ENCODE data around the gene XIRP2.

- no peak for TF ChIP-seq RCOR1 (IDR thresholded peaks at IDR 0.05; ENCODE audit: insufficient replicate concordance, low read length)
- no peak for TF ChIP-seq FOS (IDR thresholded peaks at IDR 0.05; ENCODE audit: low read depth, low read length)
- TF ChIP-seq, protein P1, sequence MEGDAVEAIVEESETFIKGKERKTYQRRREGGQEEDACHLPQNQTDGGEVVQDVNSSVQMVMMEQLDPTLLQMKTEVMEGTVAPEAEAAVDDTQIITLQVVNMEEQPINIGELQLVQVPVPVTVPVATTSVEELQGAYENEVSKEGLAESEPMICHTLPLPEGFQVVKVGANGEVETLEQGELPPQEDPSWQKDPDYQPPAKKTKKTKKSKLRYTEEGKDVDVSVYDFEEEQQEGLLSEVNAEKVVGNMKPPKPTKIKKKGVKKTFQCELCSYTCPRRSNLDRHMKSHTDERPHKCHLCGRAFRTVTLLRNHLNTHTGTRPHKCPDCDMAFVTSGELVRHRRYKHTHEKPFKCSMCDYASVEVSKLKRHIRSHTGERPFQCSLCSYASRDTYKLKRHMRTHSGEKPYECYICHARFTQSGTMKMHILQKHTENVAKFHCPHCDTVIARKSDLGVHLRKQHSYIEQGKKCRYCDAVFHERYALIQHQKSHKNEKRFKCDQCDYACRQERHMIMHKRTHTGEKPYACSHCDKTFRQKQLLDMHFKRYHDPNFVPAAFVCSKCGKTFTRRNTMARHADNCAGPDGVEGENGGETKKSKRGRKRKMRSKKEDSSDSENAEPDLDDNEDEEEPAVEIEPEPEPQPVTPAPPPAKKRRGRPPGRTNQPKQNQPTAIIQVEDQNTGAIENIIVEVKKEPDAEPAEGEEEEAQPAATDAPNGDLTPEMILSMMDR (conservative IDR thresholded peaks at IDR 0.05; ENCODE audit: low read depth, low read length): no peak
- no peak for TF ChIP-seq BHLHE40 (IDR thresholded peaks at IDR 0.05; ENCODE audit: low read depth, low read length)
Observed at GRCh38 chr2:167157523-167157922, 269.2 kb downstream of the XIRP2 start.
